Activated naive CD8-positive, alpha-beta T cell (primary cell): ENCODE data around the gene SPINDOC.

ENCODE experiments used
- H3K27ac Mint-ChIP-seq: one replicate; pipeline ENCODE4 v1.8.0; 2021; ENCODE audit warnings: mixed read lengths
- H3K27me3 Mint-ChIP-seq: one replicate; pipeline ENCODE4 v1.8.0; 2021; ENCODE audit warnings: mixed read lengths
- H3K36me3 Mint-ChIP-seq: one replicate; pipeline ENCODE4 v1.8.0; 2021; ENCODE audit warnings: mixed read lengths
- H3K4me1 Mint-ChIP-seq: one replicate; pipeline ENCODE4 v1.8.0; 2021; ENCODE audit warnings: low read depth, mixed read lengths
- H3K4me3 Mint-ChIP-seq: one replicate; pipeline ENCODE4 v1.8.0; 2021; ENCODE audit warnings: mild to moderate bottlenecking, mixed read lengths
- H3K9me3 Mint-ChIP-seq: one replicate; pipeline ENCODE4 v1.8.0; 2021; ENCODE audit warnings: low read depth, mixed read lengths

The SPINDOC gene

GRCh38 chr11:63871962-63872799 lies 58.9 kb downstream of the SPINDOC start:
- H3K27ac Mint-ChIP-seq: no peak overlapping the region
- peak overlapping the region; percentile 53 for H3K4me3 Mint-ChIP-seq
- no peaks in the 10 kb centered on the region for H3K27me3 Mint-ChIP-seq
- H3K36me3 Mint-ChIP-seq: peaks cover 3% of the 10 kb centered on the region
- H3K9me3 Mint-ChIP-seq: no peaks in the 10 kb centered on the region
- peaks cover 82% of the 10 kb centered on the region for H3K4me1 Mint-ChIP-seq

- Mint-ChIP-seq H3K36me3 (peaks cover 3% of the 10 kb centered on the region), H3K9me3 (no peaks in the 10 kb centered on the region), H3K4me1 (peaks cover 79% of the 10 kb centered on the region), H3K27ac (no peak overlapping the region), H3K27me3 (no peaks in the 10 kb centered on the region), H3K4me3 (peak overlapping the region; percentile 53)
These were observed 59.5 kb downstream of the SPINDOC start for GRCh38 chr11:63872800-63873197.

- Mint-ChIP-seq H3K36me3 (peaks cover 5% of the 10 kb centered on the region), H3K27ac (no peak overlapping the region), H3K4me3 (peak overlapping the region; percentile 23), H3K9me3 (no peaks in the 10 kb centered on the region), H3K27me3 (no peaks in the 10 kb centered on the region), H3K4me1 (peaks cover 78% of the 10 kb centered on the region)
These were observed 60.1 kb downstream of the SPINDOC start for GRCh38 chr11:63873311-63873710.

- Mint-ChIP-seq H3K9me3 (no peaks in the 10 kb centered on the region), H3K4me1 (peaks cover 77% of the 10 kb centered on the region), H3K27ac (no peak overlapping the region), H3K27me3 (no peaks in the 10 kb centered on the region), H3K36me3 (peaks cover 5% of the 10 kb centered on the region), H3K4me3 (no peak overlapping the region)
These were observed 61.3 kb downstream of the SPINDOC start for GRCh38 chr11:63874511-63874910.

GRCh38 chr11:63875506-63876065 lies 62.3 kb downstream of the SPINDOC start:
- peaks cover 4% of the 10 kb centered on the region for H3K36me3 Mint-ChIP-seq
- peaks cover 77% of the 10 kb centered on the region for H3K4me1 Mint-ChIP-seq
- H3K9me3 Mint-ChIP-seq: no peaks in the 10 kb centered on the region
- no peak overlapping the region for H3K4me3 Mint-ChIP-seq
- H3K27me3 Mint-ChIP-seq: no peaks in the 10 kb centered on the region
- peak overlapping the region; percentile 41 for H3K27ac Mint-ChIP-seq

GRCh38 chr11:63876616-63877015 lies 63.4 kb downstream of the SPINDOC start:
- Mint-ChIP-seq H3K36me3 (peaks cover 2% of the 10 kb centered on the region), H3K27me3 (no peaks in the 10 kb centered on the region), H3K9me3 (no peaks in the 10 kb centered on the region), H3K4me1 (peaks cover 82% of the 10 kb centered on the region), H3K4me3 (no peak overlapping the region), H3K27ac (no peak overlapping the region)
